A673 (cell line): Measurements from ENCODE around the gene GIMAP6.

Source experiments
- EZH2 ChIP-seq: fragments of 200-600 bp; sonication (generic); IDR thresholded peaks from 2 replicates; pipeline ENCODE4 v1.6.1; 2017; ENCODE audit warnings: borderline replicate concordance, low read depth, mild to moderate bottlenecking, mixed read lengths, antibody characterized with exemption, low read length; ENCODE audit not compliant: poor library complexity, severe bottlenecking
- TF ChIP-seq, protein P1 (sequence below): fragments of 300-800, 200-600 bp; sonication (generic); conservative IDR thresholded peaks from 2 replicates; pipeline ENCODE4 v1.5.1; 2017; ENCODE audit warnings: low read depth, mild to moderate bottlenecking, antibody characterized with exemption, low read length, moderate library complexity, mixed read lengths

DNA sequence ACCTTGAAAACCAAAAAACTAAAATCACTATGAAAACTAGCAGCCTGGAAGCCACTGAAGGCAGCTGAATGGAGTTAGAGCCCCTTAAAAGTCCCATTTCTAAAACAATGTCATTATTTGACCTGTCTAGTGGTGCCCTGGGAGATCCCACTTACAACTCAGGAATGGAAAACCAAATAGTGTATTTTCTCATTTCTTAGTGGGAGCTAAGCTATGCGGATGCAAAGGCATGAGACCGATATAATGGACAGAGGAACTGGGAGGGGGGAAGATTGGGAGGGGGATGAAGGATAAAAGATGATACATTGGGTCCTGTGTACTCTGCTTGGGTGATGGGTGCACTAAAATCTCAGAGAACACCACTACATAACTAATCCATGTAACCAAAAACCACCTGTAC is 43.5 kb upstream of the GIMAP6 start:
- TF ChIP-seq, protein P1, sequence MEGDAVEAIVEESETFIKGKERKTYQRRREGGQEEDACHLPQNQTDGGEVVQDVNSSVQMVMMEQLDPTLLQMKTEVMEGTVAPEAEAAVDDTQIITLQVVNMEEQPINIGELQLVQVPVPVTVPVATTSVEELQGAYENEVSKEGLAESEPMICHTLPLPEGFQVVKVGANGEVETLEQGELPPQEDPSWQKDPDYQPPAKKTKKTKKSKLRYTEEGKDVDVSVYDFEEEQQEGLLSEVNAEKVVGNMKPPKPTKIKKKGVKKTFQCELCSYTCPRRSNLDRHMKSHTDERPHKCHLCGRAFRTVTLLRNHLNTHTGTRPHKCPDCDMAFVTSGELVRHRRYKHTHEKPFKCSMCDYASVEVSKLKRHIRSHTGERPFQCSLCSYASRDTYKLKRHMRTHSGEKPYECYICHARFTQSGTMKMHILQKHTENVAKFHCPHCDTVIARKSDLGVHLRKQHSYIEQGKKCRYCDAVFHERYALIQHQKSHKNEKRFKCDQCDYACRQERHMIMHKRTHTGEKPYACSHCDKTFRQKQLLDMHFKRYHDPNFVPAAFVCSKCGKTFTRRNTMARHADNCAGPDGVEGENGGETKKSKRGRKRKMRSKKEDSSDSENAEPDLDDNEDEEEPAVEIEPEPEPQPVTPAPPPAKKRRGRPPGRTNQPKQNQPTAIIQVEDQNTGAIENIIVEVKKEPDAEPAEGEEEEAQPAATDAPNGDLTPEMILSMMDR: no peak
- no peak for TF ChIP-seq EZH2
